Measurements from ENCODE around the gene NIT1.

DNA sequence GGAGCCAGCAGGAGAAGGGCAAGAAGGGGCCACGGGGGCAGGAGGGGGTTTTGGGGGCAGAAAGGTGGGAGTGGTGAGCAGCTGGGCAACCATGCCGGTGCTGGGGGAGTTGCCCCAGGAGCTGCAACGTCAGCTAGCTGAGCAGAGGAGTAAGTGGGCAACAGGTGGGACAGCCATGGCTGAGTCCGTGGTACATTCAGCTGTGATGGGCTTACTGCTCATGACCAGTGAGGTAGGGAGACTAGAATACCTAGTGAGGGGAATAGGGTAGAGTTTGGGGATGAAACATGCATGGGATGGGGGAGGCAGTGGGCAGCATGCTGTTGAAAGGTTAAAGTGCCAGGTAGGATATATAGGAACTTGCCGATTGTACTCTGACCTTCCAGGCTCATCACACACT is 43.7 kb downstream of the NIT1 start:
- TF ChIP-seq, protein P1, sequence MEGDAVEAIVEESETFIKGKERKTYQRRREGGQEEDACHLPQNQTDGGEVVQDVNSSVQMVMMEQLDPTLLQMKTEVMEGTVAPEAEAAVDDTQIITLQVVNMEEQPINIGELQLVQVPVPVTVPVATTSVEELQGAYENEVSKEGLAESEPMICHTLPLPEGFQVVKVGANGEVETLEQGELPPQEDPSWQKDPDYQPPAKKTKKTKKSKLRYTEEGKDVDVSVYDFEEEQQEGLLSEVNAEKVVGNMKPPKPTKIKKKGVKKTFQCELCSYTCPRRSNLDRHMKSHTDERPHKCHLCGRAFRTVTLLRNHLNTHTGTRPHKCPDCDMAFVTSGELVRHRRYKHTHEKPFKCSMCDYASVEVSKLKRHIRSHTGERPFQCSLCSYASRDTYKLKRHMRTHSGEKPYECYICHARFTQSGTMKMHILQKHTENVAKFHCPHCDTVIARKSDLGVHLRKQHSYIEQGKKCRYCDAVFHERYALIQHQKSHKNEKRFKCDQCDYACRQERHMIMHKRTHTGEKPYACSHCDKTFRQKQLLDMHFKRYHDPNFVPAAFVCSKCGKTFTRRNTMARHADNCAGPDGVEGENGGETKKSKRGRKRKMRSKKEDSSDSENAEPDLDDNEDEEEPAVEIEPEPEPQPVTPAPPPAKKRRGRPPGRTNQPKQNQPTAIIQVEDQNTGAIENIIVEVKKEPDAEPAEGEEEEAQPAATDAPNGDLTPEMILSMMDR (IDR thresholded peaks at IDR 0.05): no peak
- TF ChIP-seq POLR2A (IDR thresholded peaks at IDR 0.05): no peak

Data from lower leg skin (tissue), 3 donors.